Stimulated activated CD4-positive, alpha-beta T cell treated with anti-CD3 and anti-CD28 coated beads, Interleukin-1b, Interleukin-23, amount 100 ng/mL, for 48 hours (primary cell): ENCODE measurements around the gene ALOX12.
"Not testable (repeated sequence)": the region's sequence is repeated elsewhere in the genome, so short reads cannot be mapped to it uniquely, and the experiment has no call there.

ENCODE experiments used
- DNase-seq: peaks from one replicate; pipeline ENCODE4 v3.0.0-alpha.2; 2020

ALOX12 gene

DNA sequence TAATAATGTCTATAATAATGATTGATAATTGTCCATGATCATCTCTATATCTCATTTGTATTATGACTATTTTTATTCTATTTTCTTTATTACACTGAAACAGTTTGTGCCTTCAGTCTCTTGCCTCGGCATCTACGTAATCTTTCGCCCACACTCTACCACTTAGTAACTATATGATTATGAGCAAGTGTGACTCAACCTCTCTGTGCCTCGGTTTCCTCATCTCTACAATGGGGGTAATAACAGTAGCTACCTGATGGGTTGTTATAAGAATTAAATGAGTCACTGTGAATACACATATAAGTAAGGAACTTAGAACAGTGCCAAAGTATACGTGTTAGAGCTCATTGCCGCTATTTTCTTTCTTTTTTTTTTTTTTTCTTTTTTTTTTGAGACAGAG lies 51.7 kb downstream of the ALOX12 start:
- peak; percentile 51 for DNase-seq

DNA sequence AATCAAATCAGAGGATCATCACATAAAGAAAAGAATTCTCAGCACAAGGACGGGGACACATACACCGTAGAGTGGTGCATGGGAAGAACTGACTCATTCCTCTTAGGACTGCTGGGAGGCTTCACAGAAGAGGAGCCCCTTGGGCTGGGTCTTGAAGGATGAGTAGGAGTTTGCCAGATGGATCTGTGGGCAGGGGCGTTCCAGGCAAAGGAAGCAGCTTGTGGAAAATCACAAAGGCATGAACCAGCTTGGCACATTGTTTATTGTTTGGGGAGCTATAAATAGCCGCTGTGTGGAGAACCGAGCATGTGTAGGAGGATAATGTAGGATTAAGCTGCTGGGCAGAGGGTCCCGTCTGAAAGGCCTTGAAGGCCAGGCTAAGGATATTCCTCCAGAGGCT lies 53.1 kb downstream of the ALOX12 start:
- DNase-seq: no peak

DNA sequence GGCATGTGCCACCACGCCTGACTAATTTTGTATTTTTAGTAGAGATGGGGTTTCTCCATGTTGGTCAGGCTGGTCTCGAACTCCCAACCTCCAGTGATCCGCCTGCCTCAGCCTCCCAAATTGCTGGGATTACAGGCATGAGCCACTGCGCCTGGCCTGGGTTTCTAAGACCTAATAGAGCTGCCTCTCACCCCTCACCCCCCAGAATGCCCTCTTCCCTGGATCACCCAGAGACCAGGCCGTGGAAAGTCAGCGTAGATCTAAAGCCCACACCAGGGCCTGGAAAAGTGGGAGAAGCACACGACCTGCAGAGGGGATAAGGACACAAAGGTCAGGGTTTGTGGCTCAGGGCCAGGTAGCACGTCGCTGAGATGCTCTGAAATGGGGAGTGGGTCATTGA lies 54.7 kb downstream of the ALOX12 start:
- DNase-seq: not testable (repeated sequence)

DNA sequence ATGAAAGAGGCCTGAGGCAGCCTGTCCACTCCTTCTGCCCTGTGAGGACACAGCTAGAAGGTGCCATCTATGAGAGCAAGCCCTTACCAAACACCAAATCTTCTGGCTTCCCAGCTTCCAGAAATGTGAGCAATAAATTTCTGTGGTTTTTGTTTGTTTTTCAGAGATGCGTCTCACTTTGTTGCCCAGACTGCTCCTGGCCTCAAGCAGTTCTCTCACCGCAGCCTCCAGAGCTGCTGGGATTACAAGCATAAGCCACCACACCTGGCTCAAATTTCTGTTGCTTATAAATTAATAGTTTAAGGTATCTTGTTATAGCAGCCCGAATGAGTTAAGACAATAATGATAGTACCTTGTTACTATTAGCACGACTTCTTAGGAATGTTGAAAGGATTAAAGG lies 60.5 kb downstream of the ALOX12 start:
- DNase-seq: no peak

DNA sequence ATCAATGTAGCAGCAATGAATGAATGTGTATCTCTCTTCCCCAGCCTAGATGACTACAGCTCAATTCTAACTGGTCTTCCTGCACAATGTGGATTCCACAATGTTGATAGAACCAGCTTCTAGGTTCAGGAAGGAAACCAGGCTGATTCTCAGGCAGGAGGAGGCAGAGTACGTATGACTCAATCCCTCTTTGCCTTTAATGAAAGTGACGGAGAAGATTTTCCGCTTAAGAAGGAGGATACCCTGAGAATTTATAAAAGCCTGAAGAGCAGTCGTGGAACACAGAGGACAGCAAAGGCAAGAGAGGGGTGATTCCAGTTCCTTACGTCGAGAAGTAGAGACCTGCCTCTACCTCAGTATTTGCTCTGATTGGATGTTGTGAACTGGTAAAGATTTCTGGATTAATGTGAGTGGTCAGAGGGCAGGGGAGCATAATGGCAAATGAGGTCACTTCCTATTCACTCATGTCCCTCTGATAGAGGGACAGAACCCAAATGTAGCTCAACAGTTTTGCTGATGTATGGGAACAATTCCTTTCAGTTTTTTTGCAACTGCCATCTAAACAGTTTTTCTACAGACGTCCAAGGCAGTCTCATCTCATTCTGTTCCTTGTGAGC lies 63.1 kb downstream of the ALOX12 start:
- no peak for DNase-seq
